Measurements from ENCODE around the gene IST1. TPM values are rescaled to one million over a fixed set of nuclear protein-coding genes. Genes with fewer than 3 reads are reported as not detected.

IST1 gene
- total RNA-seq, 1 donor from 2014 or later, result 309 TPM

- TF ChIP-seq CTCF (IDR thresholded peaks at IDR 0.05; ENCODE audit: unreplicated experiment), result no peak
- Mint-ChIP-seq H3K36me3 (peaks cover 22% of the 10 kb centered on the region), H3K9me3 (no peaks in the 10 kb centered on the region), H3K4me3 (no peak overlapping the region), H3K27ac (no peak overlapping the region), H3K27me3 (ENCODE audit: low read depth) (no peaks in the 10 kb centered on the region), H3K4me1 (peaks cover 10% of the 10 kb centered on the region)
- no peak for DNase-seq (ENCODE audit: low spot score in 2 of 2, unreplicated experiment in 2 of 2)
These were observed 43.6 kb upstream of the IST1 start for GRCh38 chr16:71851746-71852145.

- Mint-ChIP-seq H3K4me1 (peaks cover 6% of the 10 kb centered on the region), H3K9me3 (no peaks in the 10 kb centered on the region), H3K27ac (no peak overlapping the region), H3K4me3 (no peak overlapping the region), H3K36me3 (peaks cover 22% of the 10 kb centered on the region), H3K27me3 (ENCODE audit: low read depth) (no peaks in the 10 kb centered on the region)
- TF ChIP-seq CTCF (IDR thresholded peaks at IDR 0.05; ENCODE audit: unreplicated experiment), result no peak
- DNase-seq (ENCODE audit: low spot score in 2 of 2, unreplicated experiment in 2 of 2), result no peak
These were observed 43.2 kb upstream of the IST1 start for GRCh38 chr16:71852158-71852557.

DNA sequence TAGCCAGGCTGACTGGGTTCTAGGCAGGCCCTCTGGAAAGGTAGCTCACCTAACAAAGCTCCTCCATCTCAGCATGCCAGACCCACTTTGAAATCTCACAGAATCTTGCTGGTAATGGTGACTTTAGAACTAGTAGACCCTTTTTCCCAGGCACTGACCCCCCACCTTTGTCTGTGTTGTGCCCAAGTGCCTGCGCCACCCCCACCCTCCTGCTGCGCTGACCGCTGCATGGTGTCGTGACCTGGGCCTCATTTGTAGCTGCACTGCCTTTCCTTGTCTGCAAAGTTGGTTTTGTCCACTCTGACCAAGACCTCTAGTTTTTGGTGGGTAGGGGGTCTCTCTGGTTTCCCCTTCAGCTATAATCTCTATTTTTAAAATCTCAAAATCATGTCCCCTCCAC, 42.8 kb upstream of the IST1 start:
- no peak for DNase-seq (ENCODE audit: low spot score in 2 of 2, unreplicated experiment in 2 of 2)
- Mint-ChIP-seq H3K4me1 (peaks cover 2% of the 10 kb centered on the region), H3K36me3 (peaks cover 22% of the 10 kb centered on the region), H3K4me3 (no peak overlapping the region), H3K27me3 (ENCODE audit: low read depth) (no peaks in the 10 kb centered on the region), H3K27ac (no peak overlapping the region), H3K9me3 (no peaks in the 10 kb centered on the region)
- no peak for TF ChIP-seq CTCF (IDR thresholded peaks at IDR 0.05; ENCODE audit: unreplicated experiment)

- no peak for TF ChIP-seq CTCF (IDR thresholded peaks at IDR 0.05; ENCODE audit: unreplicated experiment)
- Mint-ChIP-seq H3K36me3 (peaks cover 18% of the 10 kb centered on the region), H3K4me3 (no peak overlapping the region), H3K27ac (no peak overlapping the region), H3K9me3 (no peaks in the 10 kb centered on the region), H3K27me3 (ENCODE audit: low read depth) (no peaks in the 10 kb centered on the region), H3K4me1 (no peaks in the 10 kb centered on the region)
- no peak for DNase-seq (ENCODE audit: low spot score in 2 of 2, unreplicated experiment in 2 of 2)
These were observed 41.9 kb upstream of the IST1 start for GRCh38 chr16:71853413-71853812.

DNA sequence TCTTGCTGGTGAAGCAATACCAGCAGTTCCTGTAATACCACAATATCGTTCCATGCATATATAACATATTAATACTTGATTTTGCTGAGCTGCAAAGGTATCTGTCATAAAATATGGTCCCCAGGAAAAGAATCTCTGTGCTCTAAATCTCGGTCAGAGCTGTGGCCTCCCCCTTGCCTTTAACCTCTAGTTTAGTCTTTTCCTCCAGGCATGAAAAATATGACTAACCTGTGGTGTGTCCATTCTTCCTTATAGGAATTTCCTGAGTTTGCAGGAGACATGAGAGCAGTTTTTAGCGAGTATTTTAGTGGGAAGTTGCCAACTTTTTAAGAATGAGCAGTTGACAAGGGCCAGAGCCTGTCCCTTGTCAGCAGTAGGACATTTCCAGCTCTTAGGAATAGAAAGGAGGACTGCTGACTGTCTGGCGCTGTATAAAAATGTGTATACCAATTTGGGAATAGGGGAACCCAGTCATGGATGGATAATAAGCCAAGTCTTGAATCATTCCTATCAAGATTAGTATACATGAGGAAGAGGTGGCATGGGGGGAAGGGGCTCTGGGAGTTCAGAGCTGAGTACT, 40.9 kb upstream of the IST1 start:
- no peak for DNase-seq (ENCODE audit: low spot score in 2 of 2, unreplicated experiment in 2 of 2)
- H3K27ac Mint-ChIP-seq, result no peak overlapping the region
- H3K4me3 Mint-ChIP-seq, result no peak overlapping the region
- peaks cover 20% of the 10 kb centered on the region for H3K36me3 Mint-ChIP-seq
- no peaks in the 10 kb centered on the region for H3K4me1 Mint-ChIP-seq
- H3K9me3 Mint-ChIP-seq, result no peaks in the 10 kb centered on the region
- H3K27me3 Mint-ChIP-seq (ENCODE audit: low read depth), result no peaks in the 10 kb centered on the region
- TF ChIP-seq CTCF (IDR thresholded peaks at IDR 0.05; ENCODE audit: unreplicated experiment), result no peak

Data from mesothelial cell of epicardium (in vitro differentiated cells).